DOHH2 (cell line): Measurements from ENCODE around the gene EPS15.

Source experiments
- CTCF ChIP-seq: fragments of 200-600 bp; sonication (generic); IDR thresholded peaks from one replicate; pipeline ENCODE4 v1.5.1; 2014; ENCODE audit warnings: antibody characterized with exemption, mild to moderate bottlenecking, low read depth, low read length; ENCODE audit not compliant: poor library complexity, severe bottlenecking
- EZH2phosphoT487 ChIP-seq: fragments of 200-600 bp; sonication (generic); IDR thresholded peaks from 2 replicates; pipeline ENCODE4 v1.6.1; 2017; ENCODE audit warnings: borderline replicate concordance, mild to moderate bottlenecking, antibody characterized with exemption, low read length, moderate library complexity, mixed read lengths

- TF ChIP-seq CTCF = no peak
- TF ChIP-seq EZH2phosphoT487 = no peak
These were observed 196.5 kb downstream of the EPS15 start for GRCh38 chr1:51322417-51323101.
